Stomach (tissue), 4 donors: ENCODE results near the gene ZNF90.
"Not testable (repeated sequence)": the region's sequence is repeated elsewhere in the genome, so short reads cannot be mapped to it uniquely, and the experiment has no call there.

Experiments used
- CTCF ChIP-seq, 7 experiments: fragments of 450-650 bp in 4 of 7; fragments of 200-600 bp in 3 of 7; sonication (generic) in 3 of 7; IDR thresholded peaks; one replicate each; pipeline ENCODE4 v1.5.1; 2016 to 2019; ENCODE audit warnings: antibody characterized with exemption in 7 of 7, control low read depth in 2 of 7, mild to moderate bottlenecking in 1 of 7
- EP300 ChIP-seq: sonication (generic); formaldehyde crosslinking; IDR thresholded peaks from one replicate; pipeline ENCODE4 v1.6.1; 2017; ENCODE audit warnings: antibody characterized with exemption
- POLR2A ChIP-seq, 4 donors: fragments of 450-650 bp; IDR thresholded peaks; one replicate each; pipeline ENCODE4 v1.6.1; 2016; ENCODE audit warnings: antibody characterized with exemption in 4 of 4, control low read depth in 2 of 4, mild to moderate bottlenecking in 1 of 4, moderate library complexity in 1 of 4
- POLR2AphosphoS5 ChIP-seq, 3 donors: sonication (generic); formaldehyde crosslinking; IDR thresholded peaks; one replicate each; pipeline ENCODE4 v1.6.1; 2016; ENCODE audit warnings: antibody characterized with exemption in 3 of 3

DNA sequence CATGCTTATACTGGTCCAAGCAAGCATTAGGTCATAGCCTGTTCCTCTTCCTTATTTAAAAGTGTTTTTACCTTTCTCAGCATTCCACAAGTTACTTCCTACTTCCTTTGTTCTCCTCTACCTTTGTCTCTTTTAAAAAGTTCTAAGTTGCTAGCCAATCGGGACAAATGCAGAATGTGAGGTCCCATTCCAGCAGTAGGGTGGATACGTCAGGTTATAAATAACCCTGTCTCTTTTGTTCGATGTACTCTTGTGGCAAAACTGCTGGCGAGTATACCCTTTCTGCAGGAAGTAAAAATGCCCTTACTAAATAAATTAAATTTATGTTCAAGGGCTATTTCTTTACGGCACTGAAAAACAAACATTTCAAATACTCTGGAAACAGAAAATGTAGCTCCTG is 32.1 kb upstream of the ZNF90 start:
- not testable (repeated sequence) for TF ChIP-seq CTCF (IDR thresholded peaks at IDR 0.05); POLR2A (IDR thresholded peaks at IDR 0.05); EP300; POLR2AphosphoS5 (IDR thresholded peaks at IDR 0.05)
